GM23338 (cell line): Measurements from ENCODE around the gene RASEF. TPM values are rescaled to one million over a fixed set of nuclear protein-coding genes. Genes with fewer than 3 reads are reported as not detected.
A peak's percentile ranks its signal among the peaks of the same experiment; 100 is the strongest.

Experiments
- ATAC-seq: fragments of 200-7000 bp; cut with Tn5 transposase; 3 replicates; pipeline ENCODE4 v1.9.1; 2020
- DNase-seq: peaks from one replicate; pipeline ENCODE4 v3.0.0-alpha.2; 2015; ENCODE audit warnings: low spot score
- H2AFZ ChIP-seq: fragments of 200-600 bp; sonication (generic); 2 replicates; pipeline ENCODE4 v1.8.0; 2016; ENCODE audit warnings: antibody characterized with exemption, mild to moderate bottlenecking, moderate library complexity
- H3F3A ChIP-seq: fragments of 200-600 bp; sonication (generic); replicated peaks from 2 replicates; pipeline ENCODE4 v1.8.0; 2017; ENCODE audit warnings: antibody characterized with exemption, mixed run types, low read depth
- H3K27ac ChIP-seq: fragments of 200-600 bp; sonication (generic); 2 replicates; pipeline ENCODE4 v1.6.1; 2016; ENCODE audit warnings: low read depth
- H3K27me3 ChIP-seq: fragments of 200-600 bp; sonication (generic); 2 replicates; pipeline ENCODE4 v1.8.0; 2016; ENCODE audit warnings: mild to moderate bottlenecking, mixed run types, moderate library complexity; ENCODE audit not compliant: insufficient read depth
- H3K36me3 ChIP-seq: fragments of 200-600 bp; sonication (generic); 2 replicates; pipeline ENCODE4 v1.8.0; 2016; ENCODE audit warnings: mild to moderate bottlenecking; ENCODE audit not compliant: insufficient read depth
- H3K4me1 ChIP-seq: fragments of 200-600 bp; sonication (generic); 2 replicates; pipeline ENCODE4 v1.8.0; 2016; ENCODE audit warnings: mild to moderate bottlenecking, moderate library complexity; ENCODE audit not compliant: insufficient read depth
- H3K4me2 ChIP-seq: fragments of 200-600 bp; sonication (generic); 2 replicates; pipeline ENCODE4 v1.7.1; 2017; ENCODE audit warnings: mixed run types
- H3K4me3 ChIP-seq: fragments of 200-600 bp; sonication (generic); 2 replicates; pipeline ENCODE4 v1.6.1; 2016; ENCODE audit warnings: mixed run types
- H3K79me2 ChIP-seq: fragments of 200-600 bp; sonication (generic); replicated peaks from 2 replicates; pipeline ENCODE4 v1.8.0; 2017; ENCODE audit warnings: mild to moderate bottlenecking; ENCODE audit not compliant: insufficient read depth
- H3K9me2 ChIP-seq: fragments of 200-600 bp; sonication (generic); 2 replicates; pipeline ENCODE4 v1.8.0; 2017; ENCODE audit not compliant: insufficient read depth
- H4K20me1 ChIP-seq: fragments of 200-600 bp; sonication (generic); replicated peaks from 2 replicates; pipeline ENCODE4 v1.8.0; 2017; ENCODE audit warnings: mild to moderate bottlenecking; ENCODE audit not compliant: insufficient read depth
- H3K27ac Mint-ChIP-seq: 2 replicates; pipeline ENCODE4 v1.8.0; 2020; ENCODE audit warnings: inconsistent platforms, mild to moderate bottlenecking, moderate library complexity, mixed read lengths
- H3K27me3 Mint-ChIP-seq: 3 replicates; pipeline ENCODE4 v1.8.0; 2022; ENCODE audit warnings: low read depth, mild to moderate bottlenecking, moderate library complexity, mixed read lengths, inconsistent platforms; ENCODE audit not compliant: insufficient read depth, poor library complexity
- H3K36me3 Mint-ChIP-seq: 3 replicates; pipeline ENCODE4 v1.8.0; 2021; ENCODE audit warnings: low read depth, mild to moderate bottlenecking, inconsistent platforms, moderate library complexity, mixed read lengths
- H3K4me1 Mint-ChIP-seq: 3 replicates; pipeline ENCODE4 v1.8.0; 2020; ENCODE audit warnings: mild to moderate bottlenecking, inconsistent platforms, mixed read lengths
- H3K4me3 Mint-ChIP-seq: 3 replicates; pipeline ENCODE4 v1.8.0; 2021; ENCODE audit warnings: moderate library complexity, mild to moderate bottlenecking, inconsistent platforms, mixed read lengths
- H3K9me3 Mint-ChIP-seq: 3 replicates; pipeline ENCODE4 v1.8.0; 2020; ENCODE audit warnings: moderate library complexity, mild to moderate bottlenecking, inconsistent platforms, mixed read lengths
- CREB1 ChIP-seq: fragments of 250-450 bp; sonication (Bioruptor Pico); IDR thresholded peaks from 2 replicates; pipeline ENCODE4 v1.5.0; 2020; ENCODE audit warnings: low read depth, mild to moderate bottlenecking, moderate library complexity
- JUNB ChIP-seq: IDR thresholded peaks from one replicate; pipeline ENCODE4 v1.6.1; 2016; ENCODE audit warnings: antibody characterized with exemption; ENCODE audit not compliant: unreplicated experiment
- NANOG ChIP-seq: IDR thresholded peaks from 2 replicates; pipeline ENCODE4 v1.6.1; 2016; ENCODE audit warnings: antibody characterized with exemption, borderline replicate concordance
- ZNF114 ChIP-seq: fragments of 250-450 bp; sonication (Bioruptor Pico); IDR thresholded peaks from 2 replicates; pipeline ENCODE4 v1.5.0; 2020; ENCODE audit warnings: mild to moderate bottlenecking, moderate library complexity
- ZNF331 ChIP-seq: fragments of 250-450 bp; sonication (Bioruptor Pico); IDR thresholded peaks from 2 replicates; pipeline ENCODE4 v1.5.0; 2020; ENCODE audit warnings: low read depth, mild to moderate bottlenecking, moderate library complexity
- ZNF462 ChIP-seq: fragments of 250-450 bp; sonication (Bioruptor Pico); IDR thresholded peaks from 2 replicates; pipeline ENCODE4 v1.5.0; 2020; ENCODE audit warnings: mild to moderate bottlenecking, moderate library complexity
- polyA plus RNA-seq: library from polyadenylated mRNA; unstranded; fragments of >200 nt; fragmentation: Nextera tagmentation; extraction: Ambion mirVana; gene quantifications from 2 replicates; pipeline ENCODE4 v1.2.1, GENCODE V29; 2016
- total RNA-seq: library from RNA; depleted of rRNA; stranded (reverse); fragments of >200 nt; shearing (Covaris generic); gene quantifications from 2 replicates; pipeline ENCODE4 v1.2.3, GENCODE V29; 2014

The RASEF gene
- total and polyA plus RNA-seq, 2 experiments from 2014 or later: 3.6 to 10.4 TPM

GRCh38 chr9:83000765-83001164, 62.2 kb downstream of the RASEF start (continued):
- no peak for TF ChIP-seq JUNB
- TF ChIP-seq ZNF114: no peak
- no peak for TF ChIP-seq NANOG

GRCh38 chr9:82998409-82998808, 64.5 kb downstream of the RASEF start:
- no peaks in the 10 kb centered on the region for H4K20me1 ChIP-seq
- peak overlapping the region; percentile 36; the same call in 1 of the 2 replicates for H3K4me2 ChIP-seq
- H3K36me3 ChIP-seq: no peaks in the 10 kb centered on the region
- Mint-ChIP-seq H3K4me1 (peaks cover 13% of the 10 kb centered on the region), H3K9me3 (no peaks in the 10 kb centered on the region), H3K4me3 (no peak overlapping the region), H3K36me3 (no peaks in the 10 kb centered on the region), H3K27me3 (peaks cover 3% of the 10 kb centered on the region), H3K27ac (no peak overlapping the region)
- H3F3A ChIP-seq: no peaks in the 10 kb centered on the region
- no peaks in the 10 kb centered on the region for H3K27me3 ChIP-seq
- no peaks in the 10 kb centered on the region for H3K9me2 ChIP-seq
- TF ChIP-seq ZNF462 (CRISPR knock-in tag) (peak; percentile 10; the same call in 1 of the 2 replicates), CREB1 (no peak), ZNF331 (CRISPR knock-in tag) (no peak)
- no peak for ATAC-seq
- H3K79me2 ChIP-seq: no peaks in the 10 kb centered on the region
- H3K4me3 ChIP-seq: no peak overlapping the region
- no peak overlapping the region for H2AFZ ChIP-seq
- no peak overlapping the region for H3K27ac ChIP-seq
- DNase-seq: no peak
- peaks cover 18% of the 10 kb centered on the region for H3K4me1 ChIP-seq
